ENCODE data around the gene PIK3CB. TPM values are rescaled to one million over a fixed set of nuclear protein-coding genes. Genes with fewer than 3 reads are reported as not detected.

PIK3CB gene
- total and polyA plus RNA-seq, 10 of the 15 experiments (the other 5 are each of a cell fraction or from before 2014, with no cell fraction given), result 5.0 to 18.4 (median 10.4) TPM

GRCh38 chr3:138806376-138807080 is 28.2 kb downstream of the PIK3CB start (continued):
- TF ChIP-seq BCL3 (IDR thresholded peaks at IDR 0.05; ENCODE audit: borderline replicate concordance, insufficient read depth, low read depth, low read length, poor library complexity, severe bottlenecking), result no peak
- TF ChIP-seq MTA3 (IDR thresholded peaks at IDR 0.05; ENCODE audit: borderline replicate concordance, low read length), result no peak
- no peak for TF ChIP-seq TCF7 (IDR thresholded peaks at IDR 0.05; ENCODE audit: borderline replicate concordance)
- TF ChIP-seq ELK1 (IDR thresholded peaks at IDR 0.05; ENCODE audit: low read depth, low read length), result no peak
- no peak for TF ChIP-seq PBX3 (IDR thresholded peaks at IDR 0.05; ENCODE audit: insufficient replicate concordance, low read depth, low read length)
- no peak for TF ChIP-seq TAF1 (IDR thresholded peaks at IDR 0.05; ENCODE audit: borderline replicate concordance, low read depth, low read length)
- TF ChIP-seq BMI1 (IDR thresholded peaks at IDR 0.05; ENCODE audit: borderline replicate concordance), result no peak
